Fibroblast of skin of left quadriceps (primary cell): Measurements from ENCODE around the gene HSP90AA1.

ENCODE experiments used
- DNase-seq, 2 experiments: peaks; one replicate each; pipeline ENCODE4 v3.0.0-alpha.2; 2013; ENCODE audit warnings: low read depth in 2 of 2

The HSP90AA1 gene

GRCh38 chr14:102042699-102043098, 44.1 kb downstream of the HSP90AA1 start:
- DNase-seq, result no peak

GRCh38 chr14:102040153-102040552, 46.7 kb downstream of the HSP90AA1 start:
- no peak for DNase-seq

- DNase-seq, result no peak
Measured at GRCh38 chr14:102039157-102039556, 47.7 kb downstream of the HSP90AA1 start.

- no peak for DNase-seq
Measured at GRCh38 chr14:102037686-102038085, 49.2 kb downstream of the HSP90AA1 start.

GRCh38 chr14:102035914-102036313, 50.9 kb downstream of the HSP90AA1 start:
- no peak for DNase-seq

GRCh38 chr14:102034301-102034700, 52.5 kb downstream of the HSP90AA1 start:
- no peak for DNase-seq

GRCh38 chr14:102033241-102033640, 53.6 kb downstream of the HSP90AA1 start:
- no peak for DNase-seq
